HepG2 (cell line): ENCODE results near the gene SPG7. TPM values are rescaled to one million over a fixed set of nuclear protein-coding genes. Genes with fewer than 3 reads are reported as not detected.
A peak's percentile ranks its signal among the peaks of the same experiment; 100 is the strongest.

Experiments used
- ATM ChIP-seq: fragments of 450-650 bp; IDR thresholded peaks from 2 replicates; pipeline ENCODE4 v1.7.1; 2017; ENCODE audit warnings: mild to moderate bottlenecking, borderline replicate concordance
- GPBP1L1 ChIP-seq: sonication (generic); formaldehyde crosslinking; IDR thresholded peaks from 2 replicates; pipeline ENCODE4 v1.5.0; 2020; ENCODE audit warnings: mild to moderate bottlenecking, missing genetic modification reagents
- HDAC6 ChIP-seq: fragments of 200-600 bp; sonication (generic); IDR thresholded peaks from 2 replicates; pipeline ENCODE4 v1.7.0; 2017; ENCODE audit warnings: mild to moderate bottlenecking, antibody characterized with exemption, low read length, low read depth
- HNRNPK ChIP-seq: fragments of 200-400 bp; formaldehyde crosslinking; IDR thresholded peaks from 2 replicates; pipeline ENCODE4 v1.6.1; 2018; ENCODE audit warnings: low read length, low read depth, moderate library complexity, mild to moderate bottlenecking; ENCODE audit not compliant: poor library complexity, severe bottlenecking
- HOMEZ ChIP-seq: IDR thresholded peaks from 2 replicates; pipeline ENCODE4 v1.6.1; 2016; ENCODE audit warnings: low read depth
- JUNB ChIP-seq: sonication (generic); formaldehyde crosslinking; IDR thresholded peaks from 2 replicates; pipeline ENCODE4 v1.8.0; 2022; ENCODE audit warnings: missing genetic modification reagents, mild to moderate bottlenecking, borderline replicate concordance
- KDM5B ChIP-seq: sonication (generic); formaldehyde crosslinking; IDR thresholded peaks from 2 replicates; pipeline ENCODE4 v1.4.0; 2020; ENCODE audit warnings: missing genetic modification reagents, mild to moderate bottlenecking, borderline replicate concordance
- KLF6 ChIP-seq: IDR thresholded peaks from 2 replicates; pipeline ENCODE4 v1.8.0; 2016; ENCODE audit warnings: missing biosample characterization, missing genetic modification reagents
- NFAT5 ChIP-seq: sonication (generic); formaldehyde crosslinking; IDR thresholded peaks from 2 replicates; pipeline ENCODE4 v1.4.0; 2020; ENCODE audit warnings: missing genetic modification reagents
- NR2F2 ChIP-seq: IDR thresholded peaks from 2 replicates; pipeline ENCODE4 v1.6.1; 2012; ENCODE audit warnings: low read depth, inconsistent platforms, borderline replicate concordance
- PCBP2 ChIP-seq: fragments of 200-400 bp; formaldehyde crosslinking; optimal IDR thresholded peaks from 2 replicates; pipeline ENCODE3; 2018; ENCODE audit warnings: low read length, low read depth; ENCODE audit not compliant: poor library complexity, severe bottlenecking
- PLSCR1 ChIP-seq: sonication (generic); formaldehyde crosslinking; IDR thresholded peaks from 2 replicates; pipeline ENCODE4 v1.5.0; 2020; ENCODE audit warnings: missing genetic modification reagents, mild to moderate bottlenecking, borderline replicate concordance
- STAT5B ChIP-seq: sonication (generic); formaldehyde crosslinking; IDR thresholded peaks from 2 replicates; pipeline ENCODE4 v1.4.0; 2020; ENCODE audit warnings: missing genetic modification reagents
- ZBTB38 ChIP-seq: sonication (generic); formaldehyde crosslinking; IDR thresholded peaks from 2 replicates; pipeline ENCODE4 v1.5.1; 2020; ENCODE audit warnings: mild to moderate bottlenecking, missing genetic modification reagents
- ZNF598 ChIP-seq: sonication (generic); formaldehyde crosslinking; IDR thresholded peaks from 2 replicates; pipeline ENCODE4 v1.5.1; 2020; ENCODE audit warnings: mild to moderate bottlenecking, missing genetic modification reagents, borderline replicate concordance
- ZNF782 ChIP-seq: sonication (generic); formaldehyde crosslinking; IDR thresholded peaks from 2 replicates; pipeline ENCODE4 v1.4.0; 2020; ENCODE audit warnings: missing genetic modification reagents, mild to moderate bottlenecking, borderline replicate concordance
- ZSCAN30 ChIP-seq: sonication (generic); formaldehyde crosslinking; IDR thresholded peaks from 2 replicates; pipeline ENCODE4 v1.5.0; 2020; ENCODE audit warnings: mild to moderate bottlenecking, missing genetic modification reagents
- polyA plus RNA-seq, 8 experiments: library from polyadenylated mRNA; depleted of rRNA in 3 of 8; stranded (reverse) in 7 of 8; unstranded in 1 of 8; fragments of >200 nt; fragmentation: Illumina TruSeq in 4 of 8; extraction: Trizol in 4 of 8; gene quantifications; 2 replicates each; pipeline versions ENCODE4 v1.2.1 to v1.2.3, GENCODE V29; 2011 to 2016; ENCODE audit warnings: low read depth in 4 of 8, missing spikeins in 1 of 8, mixed read lengths in 1 of 8; ENCODE audit not compliant: insufficient read depth in 1 of 8
- total RNA-seq, 5 experiments: library from RNA; depleted of rRNA; stranded (reverse); fragments of >200 nt; fragmentation: Illumina TruSeq; extraction: Trizol; gene quantifications; 2 replicates each; pipeline ENCODE4 v1.2.3, GENCODE V29; 2016; ENCODE audit warnings: low read depth in 1 of 5

Gene SPG7
- total and polyA plus RNA-seq, 2 of the 13 experiments (the other 11 are each of a cell fraction or from before 2014, with no cell fraction given), result 66.0 to 136 TPM

GRCh38 chr16:89491238-89491869 is 16.8 kb upstream of the SPG7 start (continued):
- no peak for TF ChIP-seq NFAT5 (CRISPR knock-in tag)
- TF ChIP-seq ZSCAN30 (CRISPR knock-in tag), result no peak
- TF ChIP-seq NR2F2, result no peak
- TF ChIP-seq HNRNPK, result no peak
- TF ChIP-seq GPBP1L1 (CRISPR knock-in tag), result no peak
- no peak for TF ChIP-seq PCBP2
- no peak for TF ChIP-seq ATM
- no peak for TF ChIP-seq JUNB (CRISPR knock-in tag)
- no peak for TF ChIP-seq HOMEZ (CRISPR knock-in tag)
- no peak for TF ChIP-seq KLF6 (CRISPR knock-in tag)
- no peak for TF ChIP-seq PLSCR1
- TF ChIP-seq ZNF782 (CRISPR knock-in tag), result no peak
- 0 out of 2 replicates have a peak, but pooled peaks have one; percentile 16 for TF ChIP-seq KDM5B
- TF ChIP-seq STAT5B, result no peak
- no peak for TF ChIP-seq HDAC6
- no peak for TF ChIP-seq ZNF598 (CRISPR knock-in tag)
- TF ChIP-seq ZBTB38 (CRISPR knock-in tag), result 0 out of 2 replicates have a peak, but pooled peaks have one; percentile 18
